Measurements from ENCODE around the gene HSPA1L.
"Not testable (repeated sequence)": the region's sequence is repeated elsewhere in the genome, so short reads cannot be mapped to it uniquely, and the experiment has no call there.

HSPA1L gene

DNA sequence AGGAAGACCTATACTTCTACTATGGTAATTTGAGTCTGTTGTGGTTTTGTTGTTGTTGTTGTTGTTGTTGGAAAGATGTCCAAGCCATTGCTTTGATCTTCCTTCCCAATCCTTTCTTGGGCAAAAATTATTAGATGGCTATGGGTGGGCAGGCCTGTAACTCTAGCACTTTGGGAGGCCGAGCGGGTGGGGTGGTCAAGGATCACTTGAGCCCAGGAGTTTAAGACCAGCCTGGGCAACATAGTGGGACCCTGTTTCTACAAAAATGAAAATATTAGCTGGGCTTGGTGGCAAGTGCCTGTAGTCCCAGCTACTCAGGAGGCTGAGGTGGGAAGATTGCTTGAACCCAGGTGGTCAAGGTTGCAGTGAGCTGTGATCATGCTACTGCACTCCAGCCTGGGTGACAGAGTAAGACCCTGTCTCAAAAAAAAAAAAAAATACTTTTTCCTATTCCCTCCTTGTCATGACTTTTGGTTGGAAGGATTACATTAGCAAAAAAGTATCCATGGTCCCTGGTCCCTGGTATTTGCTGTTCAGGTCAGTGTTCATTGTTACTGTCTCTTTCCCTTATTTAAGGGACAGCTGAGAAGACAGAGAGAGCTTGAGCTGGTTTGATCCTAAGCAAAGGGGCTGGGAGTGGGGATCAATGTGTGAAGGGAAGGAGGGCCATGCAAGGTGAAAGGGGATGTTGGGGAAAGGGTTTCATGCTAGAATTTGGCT lies 35.8 kb upstream of the HSPA1L start:
- H3K4me3 ChIP-seq (ENCODE audit: low read depth, low read length): no peak overlapping the region
- ChIA-PET CTCF (interaction anchor here (0.7 kb wide), 1 partner anchor 9 kb away, joined by 3 read pairs; no protein-coding TSS in a partner anchor), POLR2A (no interaction called here)
- TF ChIP-seq CTCF (IDR thresholded peaks at IDR 0.05; ENCODE audit: insufficient read depth, low read length, missing control alignments): no peak
- no peak for DNase-seq (ENCODE audit: low read depth, low spot score)

- ChIA-PET CTCF (interaction anchor here (0.7 kb wide), 1 partner anchor 9 kb away, joined by 3 read pairs; no protein-coding TSS in a partner anchor), POLR2A (interaction anchor here (0.6 kb wide), 1 partner anchor 43 kb away, joined by 3 read pairs; no protein-coding TSS in a partner anchor)
- DNase-seq (ENCODE audit: low read depth, low spot score): no peak
- no peak overlapping the region for H3K4me3 ChIP-seq (ENCODE audit: low read depth, low read length)
- no peak for TF ChIP-seq CTCF (IDR thresholded peaks at IDR 0.05; ENCODE audit: insufficient read depth, low read length, missing control alignments)
Measured at GRCh38 chr6:31847276-31847978, 32.3 kb upstream of the HSPA1L start.

DNA sequence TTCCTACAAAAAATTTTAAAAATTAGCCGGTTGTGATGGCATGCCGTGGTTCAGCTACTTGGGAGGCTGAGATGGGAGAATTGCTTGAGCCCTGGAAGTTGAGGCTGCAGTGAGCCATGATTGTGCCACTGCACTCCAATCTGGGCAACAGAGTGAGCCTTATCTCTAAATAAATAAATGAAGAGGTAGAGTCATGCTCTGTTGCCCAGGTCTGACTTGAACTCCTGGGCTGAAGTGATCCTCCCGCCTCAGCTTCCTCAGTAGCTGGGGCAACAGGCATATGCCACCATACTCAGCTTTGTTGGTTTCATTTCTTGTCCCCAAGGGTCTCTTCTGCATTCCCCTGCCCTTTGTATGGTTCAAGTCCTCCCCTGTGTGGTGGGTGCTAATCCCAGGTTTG lies 29.4 kb upstream of the HSPA1L start:
- H3K4me3 ChIP-seq (ENCODE audit: low read depth, low read length): no peak overlapping the region
- no peak for TF ChIP-seq CTCF (IDR thresholded peaks at IDR 0.05; ENCODE audit: insufficient read depth, low read length, missing control alignments)
- CTCF ChIA-PET: interaction anchor here (1.1 to 2.0 kb wide), 2 partner anchors 8 to 14 kb away, joined by 3 to 5 read pairs; no protein-coding TSS in a partner anchor
- no peak for DNase-seq (ENCODE audit: low read depth, low spot score)
- POLR2A ChIA-PET: interaction anchor here (0.9 to 1.6 kb wide), 3 partner anchors 8 to 18 kb away, joined by 3 to 9 read pairs (median 5); partner anchors contain the start of gene NEU1

DNA sequence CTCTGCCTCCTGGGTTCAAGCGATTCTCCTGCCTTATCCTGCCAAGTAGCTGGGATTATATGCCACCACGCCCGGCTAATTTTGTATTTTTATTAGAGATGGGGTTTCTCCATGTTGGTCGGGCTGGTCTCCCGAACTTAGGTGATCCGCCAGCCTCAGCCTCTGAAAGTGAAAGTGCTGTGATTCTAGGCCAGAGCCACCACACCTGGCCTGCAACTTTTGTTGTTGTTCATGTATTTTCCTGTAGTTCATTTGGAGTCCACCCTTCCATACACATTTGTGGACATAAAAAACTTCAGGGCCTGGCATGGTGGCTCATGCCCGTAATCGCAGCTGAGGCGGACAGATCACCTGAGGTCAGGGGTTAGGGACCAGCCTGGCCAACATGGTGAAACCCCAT lies 27.0 kb upstream of the HSPA1L start:
- ChIA-PET CTCF (interaction anchor here (1.1 kb wide), 1 partner anchor 12 kb away, joined by 3 read pairs; no protein-coding TSS in a partner anchor), POLR2A (interaction anchor here (1.4 kb wide), 1 partner anchor 15 kb away, joined by 6 read pairs; the partner anchor contains the start of gene HSPA1B)
- H3K4me3 ChIP-seq (ENCODE audit: low read depth, low read length): no peak overlapping the region
- no peak for DNase-seq (ENCODE audit: low read depth, low spot score)
- no peak for TF ChIP-seq CTCF (IDR thresholded peaks at IDR 0.05; ENCODE audit: insufficient read depth, low read length, missing control alignments)

GRCh38 chr6:31839779-31840126 lies 24.7 kb upstream of the HSPA1L start:
- not testable (repeated sequence) for DNase-seq (ENCODE audit: low read depth, low spot score); H3K4me3 ChIP-seq (ENCODE audit: low read depth, low read length)
- ChIA-PET CTCF (interaction anchor here (1.1 to 2.9 kb wide), 7 partner anchors 10 to 279 kb away, joined by 3 to 8 read pairs (median 3); partner anchors contain the start of gene LY6G5C), POLR2A (interaction anchor here (0.6 to 3.1 kb wide), 3 partner anchors 12 to 110 kb away, joined by 3 to 11 read pairs (median 10); partner anchors contain the start of genes DDAH2, HSPA1B and NEU1)

DNA sequence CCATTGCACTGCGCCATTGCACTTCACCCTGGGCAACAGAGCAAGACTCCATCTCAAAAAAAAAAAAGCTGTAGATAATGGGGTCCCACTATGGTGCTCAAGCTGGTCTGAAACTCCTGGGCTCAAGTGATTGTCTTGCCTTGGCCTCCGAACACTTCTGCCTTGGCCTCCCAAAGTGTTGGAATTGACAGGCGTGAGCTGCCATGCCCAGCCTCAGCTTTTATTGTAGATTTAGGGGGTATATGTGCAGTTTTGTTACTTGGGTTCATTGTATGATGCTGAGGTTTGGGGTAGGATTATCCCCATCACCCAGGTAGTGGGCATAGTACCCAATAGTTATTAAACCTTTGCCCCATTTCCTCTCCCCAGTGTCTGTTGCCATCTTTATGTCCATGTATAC lies 23.9 kb upstream of the HSPA1L start:
- H3K4me3 ChIP-seq (ENCODE audit: low read depth, low read length): 0 out of 2 replicates have a peak overlapping the region, but pooled peaks have one; percentile 1
- CTCF ChIA-PET: interaction anchor here (1.1 to 2.9 kb wide), 11 partner anchors 8 to 280 kb away, joined by 3 to 8 read pairs (median 3); partner anchors contain the start of genes LSM2 and LY6G5C
- POLR2A ChIA-PET: interaction anchor here (0.6 to 3.1 kb wide), 5 partner anchors 9 to 109 kb away, joined by 3 to 11 read pairs (median 6); partner anchors contain the start of genes DDAH2, HSPA1B and NEU1
- no peak for TF ChIP-seq CTCF (IDR thresholded peaks at IDR 0.05; ENCODE audit: insufficient read depth, low read length, missing control alignments)
- no peak for DNase-seq (ENCODE audit: low read depth, low spot score)

DNA sequence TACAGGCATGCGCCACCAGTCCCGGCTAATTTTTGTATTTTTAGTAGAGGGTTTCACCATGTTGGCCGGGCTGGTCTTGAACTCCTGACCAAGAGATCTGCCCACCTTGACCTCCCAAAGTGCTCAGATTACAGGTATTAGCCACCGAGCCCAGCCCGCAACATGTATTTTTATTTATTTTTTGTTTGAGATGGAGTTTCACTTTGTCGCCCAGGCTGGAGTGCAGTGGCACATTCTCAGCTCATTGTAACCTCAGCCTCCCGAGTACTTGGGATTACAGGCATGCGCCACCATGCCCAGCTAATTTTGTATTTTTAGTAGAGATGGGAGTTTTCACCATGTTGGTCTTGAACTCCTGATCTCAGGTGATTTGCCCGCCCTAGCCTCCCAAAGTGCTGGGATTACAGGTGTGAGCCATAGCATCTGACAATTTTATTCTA lies 23.1 kb upstream of the HSPA1L start:
- H3K4me3 ChIP-seq (ENCODE audit: low read depth, low read length): peak overlapping the region; percentile 93
- DNase-seq (ENCODE audit: low read depth, low spot score): not testable (repeated sequence)
- POLR2A ChIA-PET: interaction anchor here (0.6 to 3.1 kb wide), 5 partner anchors 8 to 109 kb away, joined by 3 to 11 read pairs (median 6); partner anchors contain the start of genes DDAH2 and NEU1
- CTCF ChIA-PET: interaction anchor here (1.1 to 2.9 kb wide), 6 partner anchors 8 to 158 kb away, joined by 3 to 8 read pairs (median 5); partner anchors contain the start of genes LSM2 and LY6G5C

All from AG04449 (cell line).